ENCODE data around the gene KRT35.
A peak's percentile ranks its signal among the peaks of the same experiment; 100 is the strongest.

KRT35 gene

GRCh38 chr17:41481036-41481435 is at the start of gene KRT35:
TSS of gene KRT35 (minus strand) at chr17:41481151. CDS start at chr17:41481097, 54 bp downstream.
- no peak for DNase-seq

DNA sequence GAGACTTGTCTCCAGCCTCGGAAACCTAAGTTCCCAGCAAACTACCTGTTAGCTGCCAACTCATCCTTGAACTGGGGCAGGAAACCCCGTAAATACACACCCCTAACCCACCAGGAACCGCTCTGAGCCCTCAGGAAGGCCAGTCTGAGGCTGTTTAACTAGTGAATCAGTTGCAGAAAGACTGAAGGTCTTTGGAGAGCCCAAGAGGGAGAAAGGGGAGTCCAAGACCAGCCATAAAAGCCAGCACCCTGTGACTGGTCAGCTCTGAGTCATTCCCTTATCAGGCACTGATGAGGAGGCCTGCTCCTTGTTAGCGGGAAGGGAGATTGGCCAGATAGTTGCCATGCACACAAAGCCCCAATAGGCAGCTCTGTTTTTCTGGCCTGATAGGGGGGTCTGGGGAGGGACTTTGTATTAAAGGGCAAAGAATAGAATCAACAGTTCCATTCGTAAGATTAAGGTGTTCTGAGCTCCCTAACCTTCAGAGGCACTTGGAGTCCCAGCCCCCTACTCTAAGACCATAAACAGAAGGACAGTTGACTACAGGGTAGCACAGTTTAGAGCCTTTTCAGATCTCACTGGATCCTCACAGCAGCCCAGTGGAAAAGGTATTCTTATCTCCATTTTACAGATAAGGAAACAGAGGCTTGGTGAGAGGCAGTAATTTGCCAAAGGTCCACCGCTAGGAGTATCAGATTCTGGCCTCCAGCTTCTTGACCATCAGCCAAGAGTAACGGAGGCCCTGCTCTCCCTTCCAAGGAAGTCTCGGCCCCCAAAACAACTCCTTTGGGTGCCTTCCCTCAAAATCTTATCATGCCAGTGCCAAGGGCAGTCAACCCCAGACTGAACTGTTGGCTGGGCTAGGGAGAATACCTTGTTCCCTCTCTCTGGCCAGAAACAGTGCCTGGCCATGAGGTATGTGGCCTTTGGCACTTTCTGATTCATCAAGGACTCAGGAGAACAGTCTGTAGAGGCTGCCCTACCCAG is 49.4 kb upstream of the KRT35 start:
- DNase-seq = no peak

DNA sequence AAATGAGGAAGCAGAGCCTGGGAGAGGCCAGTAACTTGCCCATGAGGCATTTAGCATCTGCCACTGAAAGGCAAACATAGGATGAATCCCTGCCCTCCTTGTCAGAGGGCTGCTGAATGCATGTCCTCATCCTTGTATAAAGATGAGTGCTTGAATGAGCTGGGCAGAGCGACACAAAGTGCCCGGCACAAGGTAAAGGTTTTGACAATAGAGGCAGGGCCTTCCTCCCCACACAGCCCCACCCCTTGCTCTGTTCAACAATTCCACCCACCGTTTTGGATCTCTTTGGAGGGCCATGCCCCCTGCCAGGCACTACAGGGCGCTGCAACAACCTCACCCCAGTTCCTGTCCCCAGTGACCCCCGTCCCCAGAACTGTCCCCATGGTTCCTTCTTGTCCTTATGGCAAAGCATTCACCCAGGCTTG is 48.6 kb upstream of the KRT35 start:
- no peak for DNase-seq

DNA sequence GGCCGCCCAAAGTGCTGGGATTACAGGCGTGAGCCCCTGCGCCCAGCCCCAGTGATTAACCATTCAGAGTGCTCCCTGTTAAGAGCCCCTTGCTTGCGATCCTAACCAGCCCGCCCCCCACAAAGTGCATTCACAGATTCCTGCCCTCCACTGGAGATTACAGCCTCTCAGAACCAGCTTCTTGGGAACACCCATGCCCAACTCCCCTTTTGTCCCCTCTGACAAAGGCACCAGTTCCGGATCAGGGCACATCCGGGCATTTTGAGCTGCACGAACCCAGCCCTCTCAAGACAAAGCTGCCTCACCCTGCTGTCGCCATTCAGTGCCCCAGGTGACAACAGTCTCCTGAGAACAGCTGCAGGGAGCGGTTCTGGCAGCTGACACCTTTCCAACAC is 48.0 kb upstream of the KRT35 start:
- no peak for DNase-seq

GRCh38 chr17:41527063-41528023 is 46.4 kb upstream of the KRT35 start:
- DNase-seq = no peak

DNA sequence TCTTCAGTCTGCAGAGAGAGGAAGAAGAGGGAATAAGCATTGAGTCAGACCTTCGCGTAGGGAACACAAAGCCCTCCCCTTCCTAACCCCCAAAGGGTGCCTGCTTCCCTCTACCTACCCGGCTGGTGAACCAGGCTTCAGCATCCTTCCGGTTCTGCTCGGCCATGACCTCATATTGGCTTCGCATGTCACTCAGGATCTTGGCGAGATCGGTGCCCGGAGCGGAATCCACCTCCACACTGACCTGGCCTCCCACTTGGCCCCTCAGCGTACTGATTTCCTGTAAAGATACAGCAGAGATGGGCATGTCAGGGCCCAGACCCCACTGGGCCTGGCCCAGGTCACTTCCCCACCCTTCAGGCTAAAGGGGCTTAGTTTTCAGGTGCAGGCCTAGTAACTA is 43.3 kb upstream of the KRT35 start:
- no peak for DNase-seq

GRCh38 chr17:41523787-41524186 is 42.8 kb upstream of the KRT35 start:
- DNase-seq = peak; percentile 78

GRCh38 chr17:41523225-41523593 is 42.3 kb upstream of the KRT35 start:
- DNase-seq = no peak

DNA sequence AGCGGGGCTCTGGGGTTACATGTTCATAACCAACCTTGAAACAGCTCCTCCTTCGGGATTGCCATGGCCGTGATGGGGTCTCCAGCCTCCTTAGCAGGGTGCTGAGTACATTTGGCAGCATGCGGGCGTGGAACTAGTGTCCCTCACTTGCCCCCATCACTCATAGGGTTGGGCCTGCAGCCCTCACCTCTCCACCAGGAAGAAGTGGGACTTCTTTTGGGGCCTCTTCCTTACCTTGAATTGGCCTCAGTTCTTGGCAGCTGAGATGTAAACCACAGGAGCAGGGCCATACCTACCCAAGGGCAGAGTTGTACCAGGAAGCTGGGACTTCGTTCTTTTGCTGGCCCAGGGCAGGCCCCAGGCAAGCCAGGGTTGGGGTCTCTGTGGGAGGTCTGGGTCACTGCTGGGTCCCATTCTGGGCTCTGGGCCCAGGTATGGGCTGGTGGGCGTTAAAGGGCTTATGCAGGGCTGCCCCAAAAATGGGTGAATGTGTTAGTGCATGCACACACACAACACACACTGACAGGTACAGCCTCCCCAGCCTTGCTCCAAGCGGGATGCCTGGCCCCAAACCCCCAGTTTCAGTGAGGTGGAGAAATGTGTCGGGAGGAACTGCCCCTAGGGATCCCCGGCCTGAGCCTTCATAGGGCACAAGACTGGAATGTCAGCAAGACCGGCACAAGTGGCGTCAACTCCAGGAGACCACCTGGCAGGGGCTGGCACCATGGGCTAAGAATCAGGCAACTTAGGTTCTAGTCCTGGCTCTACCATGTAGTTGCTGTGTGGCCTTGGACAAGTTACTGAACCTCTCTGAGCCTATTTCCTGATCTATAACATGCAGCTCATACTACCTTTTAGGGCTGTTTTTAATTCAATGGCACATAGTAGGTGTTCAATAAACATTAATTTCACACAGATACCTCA is 41.6 kb upstream of the KRT35 start:
- DNase-seq = no peak

DNA sequence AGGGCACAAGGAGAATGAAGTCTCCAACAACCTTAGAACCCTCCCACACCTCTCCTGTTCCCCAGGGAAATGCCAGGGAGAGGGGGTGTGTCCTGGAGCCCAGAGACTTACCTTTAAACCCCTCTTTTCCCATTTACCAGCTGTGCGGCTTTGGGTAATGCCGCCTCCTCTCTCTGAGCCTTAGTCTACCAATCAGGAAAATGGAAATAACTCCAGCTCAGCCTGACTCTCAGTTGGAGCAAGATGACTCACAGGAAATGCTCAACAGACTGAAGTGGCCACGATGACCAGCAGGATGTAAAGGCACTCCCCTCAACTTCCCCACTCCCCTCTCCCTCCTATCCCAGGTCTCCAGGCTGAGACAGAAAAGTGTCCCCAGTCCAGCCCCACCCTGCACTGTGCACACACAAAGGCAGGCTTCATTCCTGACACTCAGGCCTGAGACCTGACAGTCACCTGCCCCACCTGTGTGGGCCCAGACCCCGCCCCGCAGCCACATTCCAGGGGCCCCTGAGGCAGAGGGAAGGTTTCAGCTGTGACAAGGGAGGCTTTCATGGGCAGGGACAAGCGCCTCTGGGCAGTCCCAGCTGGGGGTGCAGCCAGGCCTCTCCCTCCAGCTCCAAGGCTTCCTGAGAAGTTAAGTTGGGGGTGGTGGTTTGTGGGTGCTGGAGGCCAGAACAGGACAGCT is 40.8 kb upstream of the KRT35 start:
- no peak for DNase-seq

DNA sequence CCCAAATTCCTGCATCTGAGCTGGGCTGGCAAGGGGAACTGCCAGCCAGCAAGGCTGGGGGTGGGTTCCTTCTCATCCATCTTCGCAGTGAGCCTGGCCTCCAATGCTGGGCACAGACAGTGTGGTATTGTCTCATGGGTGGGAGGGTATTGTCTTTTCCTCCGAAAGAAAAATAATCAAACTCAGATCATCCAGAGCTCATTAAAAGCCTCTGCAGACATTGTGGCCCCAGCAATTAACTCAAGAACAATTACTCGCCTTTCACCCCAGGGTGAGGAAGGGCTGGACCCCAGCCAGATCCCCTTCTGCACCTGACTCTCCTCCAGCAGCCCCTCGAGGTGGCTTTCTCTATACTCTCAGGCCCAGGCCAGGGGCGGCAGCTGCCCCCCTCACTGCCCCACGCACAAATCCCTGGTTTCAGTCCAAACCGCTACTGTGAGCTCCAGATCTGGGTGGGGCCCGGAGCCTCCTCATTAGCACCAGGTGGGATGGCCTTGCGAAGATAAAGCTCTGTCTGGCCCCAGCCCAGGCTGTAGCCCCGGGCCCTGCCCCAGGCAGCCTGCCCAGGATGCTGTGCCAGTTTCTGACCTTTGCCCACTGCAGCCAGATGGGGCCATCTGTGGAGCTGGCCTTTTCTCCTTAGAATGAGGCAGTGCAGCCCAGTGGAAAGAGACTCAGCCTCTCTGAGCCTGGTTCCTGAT is 40.0 kb upstream of the KRT35 start:
- DNase-seq = peak; percentile 96

- DNase-seq = peak; percentile 89
These were observed 38.7 kb upstream of the KRT35 start for GRCh38 chr17:41519501-41520224.

DNA sequence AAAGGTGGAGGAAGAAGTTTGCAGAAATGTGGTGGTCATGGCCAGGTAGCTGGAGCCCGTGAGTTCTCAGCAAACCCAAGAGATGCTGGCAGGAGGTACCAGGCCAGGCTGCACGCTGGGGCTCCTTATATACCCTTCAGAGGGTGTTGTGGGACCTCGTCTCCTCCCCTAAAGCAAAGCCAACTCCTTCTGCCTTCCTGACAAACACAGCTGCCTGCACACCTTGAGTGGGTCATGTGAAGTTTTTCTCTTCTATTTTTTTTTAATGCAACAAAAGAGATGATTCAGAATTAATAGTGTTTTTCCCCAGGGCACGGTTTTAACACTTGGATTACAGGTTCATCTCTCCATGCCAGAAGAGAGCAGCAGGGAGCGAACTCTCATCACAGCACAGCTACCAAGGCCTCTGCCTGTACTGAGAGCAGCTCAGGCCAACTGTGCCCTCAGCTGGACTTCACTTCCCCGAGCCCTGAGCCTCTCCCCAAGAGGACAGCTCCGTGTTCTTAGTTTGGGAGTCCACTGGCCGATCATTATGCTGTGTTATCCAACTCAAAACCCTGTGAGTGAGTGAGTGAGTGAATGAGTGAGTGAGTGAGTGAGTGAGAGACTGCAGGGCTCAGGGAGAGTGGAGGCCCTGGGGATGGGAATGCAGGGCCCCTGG is 38.0 kb upstream of the KRT35 start, which contains the start of gene KRT15:
KRT15 (minus strand) TSS at position 102 of the 661 bp plus-strand sequence; CDS start at position 39, 63 bp downstream.
- peak; percentile 43 for DNase-seq

DNA sequence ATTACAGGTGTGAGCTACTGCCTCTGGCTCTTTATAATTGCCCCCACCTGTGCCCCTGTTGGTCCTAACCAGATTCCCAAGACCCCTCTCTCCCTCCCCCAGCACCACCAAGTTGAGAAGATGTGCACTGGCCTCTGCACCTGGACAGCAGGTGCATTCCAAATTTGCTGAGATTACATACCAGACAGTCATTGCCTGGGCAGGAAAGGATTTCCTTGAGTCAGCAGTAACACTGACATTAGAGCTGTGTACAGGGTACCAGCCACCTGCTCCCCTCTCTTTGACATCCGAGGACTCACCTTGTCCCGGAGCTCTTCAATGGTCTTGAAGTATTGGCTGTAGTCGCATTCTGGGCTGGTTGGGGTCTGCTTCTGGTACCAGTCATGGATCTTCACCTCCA is 37.1 kb upstream of the KRT35 start:
- DNase-seq = no peak

DNA sequence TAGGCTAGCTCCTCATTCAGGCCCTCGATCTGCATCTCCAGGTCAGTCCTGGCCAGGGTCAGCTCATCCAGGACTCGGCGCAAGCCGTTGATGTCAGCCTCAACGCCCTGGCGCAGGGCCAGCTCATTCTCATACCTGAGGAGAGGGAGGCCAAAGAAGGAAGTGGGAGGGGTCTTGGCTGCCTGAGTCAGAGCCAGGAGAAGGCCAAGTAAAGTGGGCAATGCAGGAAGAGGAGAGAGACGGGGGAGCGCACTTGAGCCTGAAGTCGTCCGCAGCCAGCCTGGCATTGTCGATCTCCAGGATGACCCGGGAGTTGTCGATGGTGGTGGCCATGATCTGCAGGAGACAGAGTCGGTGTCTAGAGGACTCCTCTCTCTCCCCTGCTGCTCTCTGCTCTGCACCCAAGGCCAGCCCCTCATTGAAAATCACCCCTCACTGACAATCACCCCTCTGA is 35.9 kb upstream of the KRT35 start:
- DNase-seq = no peak

DNA sequence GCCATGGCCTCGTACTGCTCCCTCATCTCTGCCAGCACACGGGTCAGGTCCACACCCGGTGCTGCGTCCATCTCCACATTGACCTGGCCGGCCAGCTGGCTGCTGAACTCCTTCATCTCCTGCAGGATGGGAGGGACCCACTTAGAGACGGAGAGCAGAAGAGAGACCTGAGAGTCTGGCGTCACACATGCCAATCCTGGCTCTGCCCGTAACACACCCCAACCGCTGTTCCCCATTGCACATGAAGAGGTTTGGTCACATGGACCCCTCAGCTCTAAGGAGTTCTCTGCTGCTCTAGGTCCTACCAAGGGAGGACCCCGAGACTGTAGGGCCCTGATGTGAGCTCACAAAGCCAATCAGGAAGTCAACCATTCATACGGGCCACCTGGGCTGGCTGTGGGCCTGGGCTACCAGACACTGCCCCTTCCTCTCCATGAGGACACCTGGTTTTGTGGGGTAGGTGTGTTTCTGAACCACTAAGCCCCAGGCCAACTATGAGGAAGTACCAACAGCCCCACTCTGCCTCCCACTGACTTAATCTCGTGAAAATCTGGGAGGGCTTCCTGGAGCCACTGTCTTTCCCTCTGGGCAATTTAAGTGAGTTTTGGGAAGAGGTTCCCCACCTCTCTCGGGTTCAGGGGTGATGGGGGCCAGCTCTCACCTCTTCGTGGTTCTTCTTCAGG is 35.3 kb upstream of the KRT35 start:
- DNase-seq = no peak

- peak; percentile 48 for DNase-seq
These were observed 32.2 kb upstream of the KRT35 start for GRCh38 chr17:41513168-41513547.

GRCh38 chr17:41512546-41513167 is 31.7 kb upstream of the KRT35 start:
- DNase-seq = no peak

GRCh38 chr17:41511716-41512115 is 30.8 kb upstream of the KRT35 start:
- no peak for DNase-seq

Data from NCI-H1105 (cell line).